Endodermal cell (in vitro differentiated cells): ENCODE data around the gene DUSP5. TPM values are rescaled to one million over a fixed set of nuclear protein-coding genes. Genes with fewer than 3 reads are reported as not detected.

ENCODE experiments used
- DNase-seq: peaks from one replicate; pipeline ENCODE4 v3.0.0-alpha.2; 2017
- H3K27ac ChIP-seq: 2 replicates; pipeline ENCODE4 v1.5.1; 2013; ENCODE audit warnings: mild to moderate bottlenecking, low read depth, low read length, moderate library complexity
- H3K27me3 ChIP-seq: 2 replicates; pipeline ENCODE4 v1.6.1; 2013; ENCODE audit warnings: mild to moderate bottlenecking, low read length, moderate library complexity; ENCODE audit not compliant: insufficient read depth, control insufficient read depth, poor library complexity, severe bottlenecking
- H3K36me3 ChIP-seq: 2 replicates; pipeline ENCODE4 v1.7.0; 2013; ENCODE audit warnings: mild to moderate bottlenecking, low read length, moderate library complexity; ENCODE audit not compliant: control insufficient read depth, insufficient read depth
- H3K4me1 ChIP-seq: one replicate; pipeline ENCODE4 v1.7.0; 2013; ENCODE audit warnings: low read length; ENCODE audit not compliant: control insufficient read depth, insufficient read depth
- H3K4me3 ChIP-seq: 2 replicates; pipeline ENCODE4 v1.5.1; 2013; ENCODE audit warnings: mild to moderate bottlenecking, low read length, moderate library complexity
- H3K9ac ChIP-seq: 2 replicates; pipeline ENCODE4 v1.6.1; 2013; ENCODE audit warnings: mild to moderate bottlenecking, low read length, moderate library complexity; ENCODE audit not compliant: poor library complexity, severe bottlenecking; ENCODE audit errors: extremely low read depth
- H3K9me3 ChIP-seq: 2 replicates; pipeline ENCODE4 v1.6.1; 2013; ENCODE audit warnings: mild to moderate bottlenecking, low read length, moderate library complexity; ENCODE audit not compliant: control insufficient read depth
- H3K27ac Mint-ChIP-seq: 2 replicates; pipeline ENCODE4 v1.8.0; 2020; ENCODE audit warnings: mixed read lengths
- H3K27me3 Mint-ChIP-seq: 2 replicates; pipeline ENCODE4 v1.8.0; 2021; ENCODE audit warnings: mild to moderate bottlenecking, mixed read lengths; ENCODE audit not compliant: insufficient read depth
- H3K36me3 Mint-ChIP-seq: 2 replicates; pipeline ENCODE4 v1.8.0; 2020; ENCODE audit warnings: low read depth, mixed read lengths
- H3K4me1 Mint-ChIP-seq: 2 replicates; pipeline ENCODE4 v1.8.0; 2020; ENCODE audit warnings: mixed read lengths
- H3K4me3 Mint-ChIP-seq: 2 replicates; pipeline ENCODE4 v1.8.0; 2020; ENCODE audit warnings: mild to moderate bottlenecking, moderate library complexity, mixed read lengths
- H3K9me3 Mint-ChIP-seq: 2 replicates; pipeline ENCODE4 v1.8.0; 2020; ENCODE audit warnings: mild to moderate bottlenecking, mixed read lengths
- CTCF ChIP-seq: fragments of 200-600 bp; sonication (generic); conservative IDR thresholded peaks from 2 replicates; pipeline ENCODE4 v1.5.0; 2021; ENCODE audit warnings: antibody characterized with exemption, mild to moderate bottlenecking
- WGBS, 2 experiments: methylation state at CpG; one replicate each; pipeline versions ENCODE4 v1.1.5 to v1.1.7; 2013; ENCODE audit warnings: missing lambda C conversion rate in 2 of 2, mixed read lengths in 1 of 2; ENCODE audit not compliant: insufficient coverage in 1 of 2, insufficient read length in 1 of 2; 5-methylcytosine and 5-hydroxymethylcytosine counted together
- total RNA-seq, 2 donors: library from RNA; stranded (reverse); fragmentation: NEBNext Ultra II Directional in 1 of 2; extraction: Animal tissue kit (Norgen Biotek cat#: 25700) in 1 of 2; gene quantifications; 2 replicates in 1 of 2; 3 replicates in 1 of 2; pipeline ENCODE4 v1.2.1, GENCODE V29; 2021

The DUSP5 gene
- total RNA-seq, 2 donors from 2014 or later: 60.0 to 60.3 TPM

- H3K36me3 Mint-ChIP-seq: peaks cover 87% of the 10 kb centered on the region
These were observed 8.7 kb downstream of the DUSP5 start for GRCh38 chr10:110506448-110506847.

GRCh38 chr10:110507346-110507745, 9.6 kb downstream of the DUSP5 start:
- peaks cover 1% of the 10 kb centered on the region for H3K27me3 Mint-ChIP-seq
- H3K27me3 ChIP-seq: no peaks in the 10 kb centered on the region
- 93 to 97% methylated on average over 6 of the region's 6 CpGs for WGBS, 2 experiments
- H3K4me3 ChIP-seq: no peak overlapping the region
- no peak overlapping the region for H3K27ac ChIP-seq
- TF ChIP-seq CTCF: no peak
- H3K36me3 ChIP-seq: peaks cover 100% of the 10 kb centered on the region
- no peaks in the 10 kb centered on the region for H3K9me3 ChIP-seq
- H3K27ac Mint-ChIP-seq: no peak overlapping the region
- H3K4me3 Mint-ChIP-seq: no peak overlapping the region
- DNase-seq: no peak
- peaks cover 52% of the 10 kb centered on the region for H3K4me1 Mint-ChIP-seq
- no peaks in the 10 kb centered on the region for H3K9me3 Mint-ChIP-seq
- no peak overlapping the region for H3K9ac ChIP-seq
- peaks cover 96% of the 10 kb centered on the region for H3K36me3 Mint-ChIP-seq
- peaks cover 25% of the 10 kb centered on the region for H3K4me1 ChIP-seq

More at GRCh38 chr10:110506448-110506847, 8.7 kb downstream of the DUSP5 start:
- no peaks in the 10 kb centered on the region for H3K9me3 ChIP-seq
- peak overlapping the region; percentile 36 for H3K27ac Mint-ChIP-seq
- no peak overlapping the region for H3K4me3 Mint-ChIP-seq
- H3K9me3 Mint-ChIP-seq: no peaks in the 10 kb centered on the region
- no peak for TF ChIP-seq CTCF
- 92 to 96% methylated on average over 2 of the region's 2 CpGs for WGBS, 2 experiments
- peaks cover 95% of the 10 kb centered on the region for H3K36me3 ChIP-seq
- no peak overlapping the region for H3K27ac ChIP-seq
- DNase-seq: no peak
- H3K27me3 Mint-ChIP-seq: peaks cover 1% of the 10 kb centered on the region
- no peak overlapping the region for H3K9ac ChIP-seq
- H3K4me1 Mint-ChIP-seq: peaks cover 53% of the 10 kb centered on the region
- H3K4me3 ChIP-seq: no peak overlapping the region
- H3K4me1 ChIP-seq: peaks cover 21% of the 10 kb centered on the region
- H3K27me3 ChIP-seq: no peaks in the 10 kb centered on the region

GRCh38 chr10:110508159-110508788, 10.6 kb downstream of the DUSP5 start:
- H3K27me3 ChIP-seq: no peaks in the 10 kb centered on the region
- Mint-ChIP-seq H3K4me3 (no peak overlapping the region), H3K27ac (peak overlapping the region; percentile 55), H3K9me3 (no peaks in the 10 kb centered on the region), H3K27me3 (peaks cover 1% of the 10 kb centered on the region), H3K36me3 (peaks cover 98% of the 10 kb centered on the region), H3K4me1 (peaks cover 43% of the 10 kb centered on the region)
- H3K4me3 ChIP-seq: no peak overlapping the region
- H3K9me3 ChIP-seq: no peaks in the 10 kb centered on the region
- H3K27ac ChIP-seq: no peak overlapping the region
- TF ChIP-seq CTCF: no peak
- DNase-seq: no peak
- H3K36me3 ChIP-seq: peaks cover 100% of the 10 kb centered on the region
- peaks cover 20% of the 10 kb centered on the region for H3K4me1 ChIP-seq
- WGBS, 2 experiments: 94 to 98% methylated on average over 4 to 9 of the region's 9 CpGs
- no peak overlapping the region for H3K9ac ChIP-seq
